K562 (cell line): ENCODE results near the gene CDK5R2. TPM values are rescaled to one million over a fixed set of nuclear protein-coding genes. Genes with fewer than 3 reads are reported as not detected.

Source experiments
- ATAC-seq: fragments of 200-7000 bp; cut with Tn5 transposase; 3 replicates; pipeline ENCODE4 v1.9.1; 2020; ENCODE audit warnings: moderate library complexity
- BruUV-seq: library from RNA; stranded (reverse); fragments of 400-500 nt; replicated peaks from 2 replicates; lab custom pipeline; 2021; lab: Mats Ljungman, UMichigan
- CTCF ChIA-PET: fragments of 300-600 bp; formaldehyde crosslinking; extraction: SDS; loops from one replicate; lab custom pipeline; 2021; ENCODE audit warnings: low intra/inter-chr PET ratio; lab: Yijun Ruan, JAX
- POLR2A ChIA-PET: fragments of 300-600, 350-650 bp; sonication (Branson Sonifier 250); formaldehyde crosslinking; extraction: SDS; loops from one replicate; lab custom pipeline; 2021; ENCODE audit warnings: antibody characterized with exemption, inconsistent platforms; lab: Yijun Ruan, JAX
- DNase-seq, 4 experiments: peaks; one replicate each; pipeline versions ENCODE4 v3.0.0 to v3.0.0-alpha.2; 2011 to 2018; ENCODE audit warnings: low spot score in 3 of 4, mixed read lengths in 3 of 4; ENCODE audit errors: extremely low read depth in 1 of 4
- FAIRE-seq: peaks from 2 replicates; lab custom pipeline; 2011; peaks lifted over from hg19 to GRCh38; lab: Jason Lieb, UNC
- H2AFZ ChIP-seq: 2 replicates; pipeline ENCODE4 v1.6.0; 2011; ENCODE audit warnings: low read depth, low read length, control low read depth, inconsistent platforms
- H3K27ac ChIP-seq: fragments of 200-600 bp; 3 replicates; pipeline ENCODE4 v1.8.0; 2011; ENCODE audit warnings: low read depth, mild to moderate bottlenecking, control low read depth, inconsistent platforms, low read length, moderate library complexity, mixed read lengths; ENCODE audit errors: extremely low read depth
- H3K27me3 ChIP-seq, 2 experiments: fragments of 300-600 bp in 1 of 2; 2 replicates in 1 of 2; 3 replicates in 1 of 2; pipeline versions ENCODE4 v1.6.0 to v1.8.0; 2011; ENCODE audit warnings: inconsistent platforms in 2 of 2, low read length in 2 of 2, mild to moderate bottlenecking in 1 of 2, mixed read lengths in 1 of 2, moderate library complexity in 1 of 2; ENCODE audit not compliant: control insufficient read depth in 2 of 2, insufficient read depth in 2 of 2
- H3K36me3 ChIP-seq: fragments of 300-600 bp; 3 replicates; pipeline ENCODE4 v1.8.0; 2011; ENCODE audit warnings: mild to moderate bottlenecking, low read length, inconsistent platforms; ENCODE audit not compliant: control insufficient read depth, insufficient read depth
- H3K4me1 ChIP-seq, 2 experiments: fragments of 200-600 bp in 1 of 2; replicated peaks in 1 of 2; 2 replicates in 1 of 2; 3 replicates in 1 of 2; pipeline versions ENCODE4 v1.5.1 to v1.8.0; 2011; ENCODE audit warnings: inconsistent platforms in 2 of 2, low read length in 2 of 2, mild to moderate bottlenecking in 1 of 2, mixed read lengths in 1 of 2, moderate library complexity in 1 of 2; ENCODE audit not compliant: control insufficient read depth in 2 of 2, insufficient read depth in 2 of 2
- H3K4me2 ChIP-seq: 2 replicates; pipeline ENCODE4 v1.6.1; 2011; ENCODE audit warnings: low read length, control low read depth, inconsistent platforms, mixed read lengths; ENCODE audit not compliant: insufficient read depth
- H3K4me3 ChIP-seq: fragments of 200-600 bp; sonication (generic), shearing (Covaris generic); 2 replicates; pipeline ENCODE4 v1.5.1; 2016; ENCODE audit warnings: control low read depth, inconsistent platforms
- H3K79me2 ChIP-seq: fragments of 200-600 bp; 3 replicates; pipeline ENCODE4 v1.8.0; 2011; ENCODE audit warnings: low read length, inconsistent platforms; ENCODE audit not compliant: control insufficient read depth, insufficient read depth
- H3K9ac ChIP-seq, 2 experiments: 2 replicates each; pipeline versions ENCODE4 v1.6.0 to v1.6.1; 2011; ENCODE audit warnings: low read depth in 2 of 2, low read length in 2 of 2, control low read depth in 1 of 2, inconsistent platforms in 1 of 2, mild to moderate bottlenecking in 1 of 2, mixed read lengths in 1 of 2; ENCODE audit not compliant: insufficient read depth in 1 of 2
- H3K9me1 ChIP-seq: one replicate; pipeline ENCODE4 v1.6.0; 2011; ENCODE audit warnings: inconsistent platforms, mild to moderate bottlenecking, low read length, moderate library complexity; ENCODE audit not compliant: control insufficient read depth, insufficient read depth
- H3K9me3 ChIP-seq: replicated peaks from 2 replicates; pipeline ENCODE4 v1.5.1; 2011; ENCODE audit warnings: low read depth, low read length, inconsistent platforms; ENCODE audit not compliant: control insufficient read depth, insufficient read depth
- H4K20me1 ChIP-seq: replicated peaks from 2 replicates; pipeline ENCODE4 v1.6.1; 2011; ENCODE audit warnings: low read length, inconsistent platforms, mixed read lengths; ENCODE audit not compliant: control insufficient read depth, insufficient read depth
- CBX2 ChIP-seq: fragments of 200-600 bp; sonication (generic); IDR thresholded peaks from one replicate; pipeline ENCODE4 v1.6.1; 2012; ENCODE audit warnings: mild to moderate bottlenecking, low read length, inconsistent platforms; ENCODE audit not compliant: insufficient read depth, poor library complexity, severe bottlenecking
- DEAF1 ChIP-seq: fragments of 450-650 bp; formaldehyde crosslinking; IDR thresholded peaks from 2 replicates; pipeline ENCODE4 v1.4.0; 2020; ENCODE audit warnings: mild to moderate bottlenecking, moderate library complexity
- IRF2 ChIP-seq: sonication (generic); formaldehyde crosslinking; IDR thresholded peaks from 2 replicates; pipeline ENCODE4 v1.8.1; 2022; ENCODE audit warnings: mild to moderate bottlenecking, missing genetic modification reagents
- MEF2D ChIP-seq: conservative IDR thresholded peaks from 2 replicates; pipeline ENCODE4 v1.6.1; 2016; ENCODE audit warnings: low read depth, missing genetic modification characterization, missing compliant biosample characterization
- NFIC ChIP-seq: fragments of 450-650 bp; IDR thresholded peaks from 2 replicates; pipeline ENCODE4 v1.6.1; 2017; ENCODE audit warnings: mild to moderate bottlenecking, inconsistent platforms
- RBFOX2 ChIP-seq: fragments of 200-400 bp; formaldehyde crosslinking; IDR thresholded peaks from 2 replicates; pipeline ENCODE4 v1.6.1; 2017; ENCODE audit warnings: low read depth, mild to moderate bottlenecking, low read length, moderate library complexity
- SMARCE1 ChIP-seq: fragments of 450-650 bp; IDR thresholded peaks from 2 replicates; pipeline ENCODE4 v1.7.1; 2016; ENCODE audit warnings: mild to moderate bottlenecking
- TEAD1 ChIP-seq, 2 experiments: fragments of 450-650 bp in 1 of 2; sonication (generic) in 1 of 2; formaldehyde crosslinking; IDR thresholded peaks; 2 replicates each; pipeline versions ENCODE4 v1.4.0 to v1.8.0; 2020 to 2022; ENCODE audit warnings: mild to moderate bottlenecking in 2 of 2, missing genetic modification reagents in 1 of 2
- UBTF ChIP-seq, 2 experiments: IDR thresholded peaks; 2 replicates each; pipeline ENCODE4 v1.6.1; 2012; ENCODE audit warnings: improper control_type of control experiment in 2 of 2, low read depth in 2 of 2, low read length in 2 of 2, borderline replicate concordance in 1 of 2
- ZBTB2 ChIP-seq: fragments of 450-650 bp; IDR thresholded peaks from 2 replicates; pipeline ENCODE4 v1.6.1; 2016; ENCODE audit warnings: antibody characterized with exemption
- ZBTB33 ChIP-seq: sonication (generic); formaldehyde crosslinking; IDR thresholded peaks from 2 replicates; pipeline ENCODE4 v1.8.1; 2023; ENCODE audit warnings: mild to moderate bottlenecking, missing genetic modification reagents
- ZKSCAN3 ChIP-seq: fragments of 250-450 bp; sonication (Bioruptor Pico); IDR thresholded peaks from 2 replicates; pipeline ENCODE4 v1.4.0; 2020
- ZNF134 ChIP-seq: fragments of 250-450 bp; sonication (Bioruptor Pico); conservative IDR thresholded peaks from 2 replicates; pipeline ENCODE4 v1.4.0; 2020
- ZNF232 ChIP-seq: sonication (generic); formaldehyde crosslinking; IDR thresholded peaks from 2 replicates; pipeline ENCODE4 v1.8.0; 2022; ENCODE audit warnings: mild to moderate bottlenecking, missing genetic modification reagents
- ZNF436 ChIP-seq: fragments of 250-450, 450-650 bp; sonication (Bioruptor Pico); formaldehyde crosslinking; IDR thresholded peaks from 2 replicates; pipeline ENCODE4 v1.7.0; 2020; ENCODE audit warnings: mild to moderate bottlenecking
- ZNF507 ChIP-seq: conservative IDR thresholded peaks from 2 replicates; pipeline ENCODE4 v1.6.1; 2017; ENCODE audit warnings: missing genetic modification characterization, missing compliant biosample characterization
- WGBS: fragments of 100-300 bp; shearing (Covaris generic); methylation state at CpG from one replicate; pipeline ENCODE4 v1.1.6; 2016; ENCODE audit warnings: low coverage, mixed read lengths; ENCODE audit not compliant: insufficient coverage; ENCODE audit errors: missing lambda C conversion rate; 5-methylcytosine and 5-hydroxymethylcytosine counted together
- in situ Hi-C: fragments of 300-500 bp; cut with MboI; formaldehyde crosslinking; loops from 4 replicates; pipeline ENCODE4 v1.15.0; 2018; ENCODE audit warnings: inconsistent platforms, mixed read lengths
- intact Hi-C: fragments of 100-400 bp; cut with micrococcal nuclease; formaldehyde crosslinking; loops from 2 replicates; pipeline ENCODE4 v1.14.2; 2022
- polyA plus RNA-seq, 8 experiments: library from polyadenylated mRNA; depleted of rRNA in 4 of 8; stranded (reverse) in 5 of 8; unstranded in 3 of 8; fragments of >200 nt; fragmentation: Nextera tagmentation in 2 of 8; fragmentation: Illumina TruSeq in 1 of 8; extraction: Ambion mirVana in 2 of 8; extraction: Trizol in 1 of 8; gene quantifications; 2 replicates each; pipeline versions ENCODE4 v1.2.1 to v1.2.3, GENCODE V29; 2011 to 2014; ENCODE audit warnings: inconsistent platforms in 1 of 8, missing spikeins in 1 of 8
- total RNA-seq, 7 experiments: library from RNA; depleted of rRNA in 6 of 7; stranded (reverse); fragments of >200 nt in 6 of 7; fragmentation: Illumina TruSeq in 2 of 7; extraction: Trizol in 2 of 7; gene quantifications; 2 replicates each; pipeline versions ENCODE4 v1.2.1 to v1.2.3, GENCODE V29; 2011 to 2021; ENCODE audit warnings: low replicate concordance in 1 of 7

The CDK5R2 gene
- total and polyA plus RNA-seq, 9 of the 15 experiments (the other 6 are each of a cell fraction or from before 2014, with no cell fraction given) = 0.09 TPM; not detected in 8

GRCh38 chr2:219003979-219004378 lies 44.5 kb downstream of the CDK5R2 start:
- FAIRE-seq (no peak), DNase-seq (no peak), ATAC-seq (no peak)
- CTCF ChIA-PET = interaction anchor here (0.9 kb wide), 1 partner anchor 128 kb away, joined by 3 read pairs; no protein-coding TSS in a partner anchor
- peaks cover 4 to 28% of the 10 kb centered on the region in 2 experiments for H3K4me1 ChIP-seq
- BruUV-seq = no TSS peak
- WGBS = 0% methylated on average over 1 of the region's 3 CpGs
- H4K20me1 ChIP-seq = no peaks in the 10 kb centered on the region
- intact Hi-C loops = no loop called here
- no peak overlapping the region for H2AFZ ChIP-seq
- no peak overlapping the region for H3K9ac ChIP-seq
- in situ Hi-C loops = no loop called here
- no peak overlapping the region for H3K4me2 ChIP-seq
- no peaks in the 10 kb centered on the region for H3K79me2 ChIP-seq
- H3K36me3 ChIP-seq = no peaks in the 10 kb centered on the region
- no peak overlapping the region for H3K27ac ChIP-seq
- no peaks in the 10 kb centered on the region for H3K9me3 ChIP-seq
- POLR2A ChIA-PET = interaction anchor here (0.7 kb wide), 2 partner anchors 32 to 595 kb away, joined by 3 read pairs; no protein-coding TSS in a partner anchor
- peaks cover 0 to 32% of the 10 kb centered on the region in 2 experiments; a peak in 2 of 5 replicates for H3K27me3 ChIP-seq
- no peak overlapping the region for H3K4me3 ChIP-seq
- H3K9me1 ChIP-seq = no peaks in the 10 kb centered on the region
- TF ChIP-seq IRF2 (no peak), UBTF (IDR thresholded peaks at IDR 0.05; ENCODE audit: borderline replicate concordance in 1 of 2, low read depth in 2 of 2, low read length in 2 of 2) (no peak), ZNF436 (CRISPR knock-in tag) (no peak), ZBTB2 (no peak), ZKSCAN3 (CRISPR knock-in tag) (no peak), DEAF1 (CRISPR knock-in tag) (no peak), ZBTB33 (CRISPR knock-in tag) (no peak), ZNF232 (no peak), NFIC (no peak), MEF2D (no peak), ZNF507 (no peak), CBX2 (no peak), RBFOX2 (no peak), ZNF134 (no peak), TEAD1 (CRISPR knock-in tag; IDR thresholded peaks at IDR 0.05) (no peak), SMARCE1 (no peak)
